ENCODE data around the gene SCARB1.
"Not testable (repeated sequence)": the region's sequence is repeated elsewhere in the genome, so short reads cannot be mapped to it uniquely, and the experiment has no call there.

The SCARB1 gene

GRCh38 chr12:124883263-124884130 is 19.8 kb upstream of the SCARB1 start:
- DNase-seq (ENCODE audit: low read depth) = no peak

- no peak for DNase-seq (ENCODE audit: low read depth)
Observed at GRCh38 chr12:124881123-124881522, 17.5 kb upstream of the SCARB1 start.

- not testable (repeated sequence) for DNase-seq (ENCODE audit: low read depth)
Observed at GRCh38 chr12:124880335-124880734, 16.7 kb upstream of the SCARB1 start.

- DNase-seq (ENCODE audit: low read depth) = no peak
Observed at GRCh38 chr12:124878795-124879516, 15.3 kb upstream of the SCARB1 start.

GRCh38 chr12:124877423-124877822 is 13.8 kb upstream of the SCARB1 start:
- DNase-seq (ENCODE audit: low read depth) = no peak

- DNase-seq (ENCODE audit: low read depth) = no peak
Observed at GRCh38 chr12:124876171-124876570, 12.5 kb upstream of the SCARB1 start.

GRCh38 chr12:124875803-124876132 is 12.1 kb upstream of the SCARB1 start:
- DNase-seq (ENCODE audit: low read depth) = no peak

GRCh38 chr12:124874988-124875802 is 11.5 kb upstream of the SCARB1 start:
- DNase-seq (ENCODE audit: low read depth) = no peak

- DNase-seq (ENCODE audit: low read depth) = no peak
Observed at GRCh38 chr12:124874188-124874587, 10.5 kb upstream of the SCARB1 start.

- DNase-seq (ENCODE audit: low read depth) = no peak
Observed at GRCh38 chr12:124872068-124872719, 8.5 kb upstream of the SCARB1 start.

GRCh38 chr12:124871297-124871696 is 7.6 kb upstream of the SCARB1 start:
- no peak for DNase-seq (ENCODE audit: low read depth)

GRCh38 chr12:124870515-124870914 is 6.9 kb upstream of the SCARB1 start:
- DNase-seq (ENCODE audit: low read depth) = no peak

GRCh38 chr12:124869059-124869665 is 5.5 kb upstream of the SCARB1 start:
- DNase-seq (ENCODE audit: low read depth) = no peak

- DNase-seq (ENCODE audit: low read depth) = no peak
Observed at GRCh38 chr12:124868252-124869058, 4.8 kb upstream of the SCARB1 start.

GRCh38 chr12:124867401-124867930 is 3.8 kb upstream of the SCARB1 start:
- no peak for DNase-seq (ENCODE audit: low read depth)

- DNase-seq (ENCODE audit: low read depth) = no peak
Observed at GRCh38 chr12:124866883-124867400, 3.3 kb upstream of the SCARB1 start.

GRCh38 chr12:124866195-124866882 is 2.7 kb upstream of the SCARB1 start:
- DNase-seq (ENCODE audit: low read depth) = no peak

GRCh38 chr12:124865728-124866127 is 2.1 kb upstream of the SCARB1 start:
- no peak for DNase-seq (ENCODE audit: low read depth)

GRCh38 chr12:124864326-124864752 is 675 bp upstream of the SCARB1 start:
- no peak for DNase-seq (ENCODE audit: low read depth)

All from stimulated activated CD8-positive, alpha-beta memory T cell treated with anti-CD3 and anti-CD28 coated beads, Interleukin-15, amount 100 ng/mL, for 1 hour (primary cell).